Neural crest cell (in vitro differentiated cells): ENCODE data around the gene DYRK1B. TPM values are rescaled to one million over a fixed set of nuclear protein-coding genes. Genes with fewer than 3 reads are reported as not detected.

Source experiments
- DNase-seq: peaks from one replicate; pipeline ENCODE4 v3.0.0; 2021; ENCODE audit warnings: low read depth, mixed read lengths, low spot score
- H3K27ac Mint-ChIP-seq: one replicate; pipeline ENCODE4 v1.8.0; 2021; ENCODE audit warnings: mild to moderate bottlenecking, mixed read lengths; ENCODE audit not compliant: unreplicated experiment
- H3K27me3 Mint-ChIP-seq: 2 replicates; pipeline ENCODE4 v1.8.0; 2021; ENCODE audit warnings: low read depth, mild to moderate bottlenecking, mixed read lengths
- H3K36me3 Mint-ChIP-seq: 2 replicates; pipeline ENCODE4 v1.8.0; 2021; ENCODE audit warnings: low read depth, mild to moderate bottlenecking, mixed read lengths
- H3K4me1 Mint-ChIP-seq: 2 replicates; pipeline ENCODE4 v1.8.0; 2021; ENCODE audit warnings: mixed read lengths
- H3K4me3 Mint-ChIP-seq: one replicate; pipeline ENCODE4 v1.8.0; 2021; ENCODE audit warnings: mild to moderate bottlenecking, mixed read lengths
- H3K9me3 Mint-ChIP-seq: 2 replicates; pipeline ENCODE4 v1.8.0; 2021; ENCODE audit warnings: mixed read lengths
- total RNA-seq: library from RNA; stranded (reverse); gene quantifications from 2 replicates; pipeline ENCODE4 v1.2.1, GENCODE V29; 2021
- TF ChIP-seq, protein P1 (sequence below): fragments of 200-600 bp; sonication (generic); conservative IDR thresholded peaks from 2 replicates; pipeline ENCODE4 v1.5.0; 2021; ENCODE audit warnings: antibody characterized with exemption, mild to moderate bottlenecking

DYRK1B gene
- total RNA-seq, 1 donor from 2014 or later: 44.9 TPM

DNA sequence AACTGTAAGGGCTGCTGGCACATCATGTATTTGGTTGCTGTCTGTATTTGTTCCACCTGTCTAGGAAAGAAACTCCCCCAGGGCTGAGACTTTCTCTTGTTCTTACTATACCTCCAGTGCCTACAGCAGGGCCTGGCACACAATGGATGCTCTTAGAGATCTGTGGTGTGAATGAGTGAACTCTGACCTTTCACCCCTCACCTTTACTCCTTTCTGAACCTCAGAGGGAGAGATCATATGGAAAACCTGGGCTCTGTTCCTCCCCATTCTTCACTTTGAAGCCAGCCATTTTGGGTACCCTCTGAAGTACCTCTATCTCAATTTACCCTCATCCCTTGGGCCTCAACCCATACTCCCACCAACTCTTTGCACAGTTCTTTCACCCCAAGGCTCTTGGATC lies 3.1 kb downstream of the DYRK1B start:
- no peak for DNase-seq
- H3K9me3 Mint-ChIP-seq: no peaks in the 10 kb centered on the region
- peaks cover 4% of the 10 kb centered on the region for H3K27me3 Mint-ChIP-seq
- peak overlapping the region; percentile 86 for H3K4me3 Mint-ChIP-seq
- H3K4me1 Mint-ChIP-seq: peaks cover 33% of the 10 kb centered on the region
- H3K36me3 Mint-ChIP-seq: peaks cover 27% of the 10 kb centered on the region
- peak overlapping the region; percentile 78 for H3K27ac Mint-ChIP-seq
- TF ChIP-seq, protein P1, sequence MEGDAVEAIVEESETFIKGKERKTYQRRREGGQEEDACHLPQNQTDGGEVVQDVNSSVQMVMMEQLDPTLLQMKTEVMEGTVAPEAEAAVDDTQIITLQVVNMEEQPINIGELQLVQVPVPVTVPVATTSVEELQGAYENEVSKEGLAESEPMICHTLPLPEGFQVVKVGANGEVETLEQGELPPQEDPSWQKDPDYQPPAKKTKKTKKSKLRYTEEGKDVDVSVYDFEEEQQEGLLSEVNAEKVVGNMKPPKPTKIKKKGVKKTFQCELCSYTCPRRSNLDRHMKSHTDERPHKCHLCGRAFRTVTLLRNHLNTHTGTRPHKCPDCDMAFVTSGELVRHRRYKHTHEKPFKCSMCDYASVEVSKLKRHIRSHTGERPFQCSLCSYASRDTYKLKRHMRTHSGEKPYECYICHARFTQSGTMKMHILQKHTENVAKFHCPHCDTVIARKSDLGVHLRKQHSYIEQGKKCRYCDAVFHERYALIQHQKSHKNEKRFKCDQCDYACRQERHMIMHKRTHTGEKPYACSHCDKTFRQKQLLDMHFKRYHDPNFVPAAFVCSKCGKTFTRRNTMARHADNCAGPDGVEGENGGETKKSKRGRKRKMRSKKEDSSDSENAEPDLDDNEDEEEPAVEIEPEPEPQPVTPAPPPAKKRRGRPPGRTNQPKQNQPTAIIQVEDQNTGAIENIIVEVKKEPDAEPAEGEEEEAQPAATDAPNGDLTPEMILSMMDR: no peak

DNA sequence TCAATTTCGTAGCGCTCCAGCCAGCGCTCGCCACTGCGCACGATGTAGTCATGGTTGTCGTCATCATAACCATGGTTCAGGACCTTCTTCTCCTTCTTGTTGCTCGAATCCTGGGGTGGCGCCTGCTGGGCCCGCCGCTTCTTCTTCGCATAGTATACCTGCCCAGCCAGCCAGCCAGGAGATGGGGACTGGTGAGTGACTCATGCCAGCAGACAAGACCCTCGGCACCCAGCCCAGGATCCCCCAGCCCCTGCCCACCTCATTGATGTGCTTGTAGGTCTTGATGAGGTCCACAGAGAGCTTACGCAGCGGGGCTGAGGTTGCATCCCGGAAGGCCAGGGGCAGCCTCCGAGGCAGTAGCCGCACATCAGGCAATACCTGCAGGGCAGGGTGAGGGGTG lies 3.6 kb downstream of the DYRK1B start:
- Mint-ChIP-seq H3K36me3 (peaks cover 27% of the 10 kb centered on the region), H3K9me3 (no peaks in the 10 kb centered on the region), H3K27me3 (peaks cover 4% of the 10 kb centered on the region), H3K27ac (no peak overlapping the region), H3K4me3 (peak overlapping the region; percentile 86), H3K4me1 (peaks cover 33% of the 10 kb centered on the region)
- TF ChIP-seq, protein P1: no peak
- no peak for DNase-seq

DNA sequence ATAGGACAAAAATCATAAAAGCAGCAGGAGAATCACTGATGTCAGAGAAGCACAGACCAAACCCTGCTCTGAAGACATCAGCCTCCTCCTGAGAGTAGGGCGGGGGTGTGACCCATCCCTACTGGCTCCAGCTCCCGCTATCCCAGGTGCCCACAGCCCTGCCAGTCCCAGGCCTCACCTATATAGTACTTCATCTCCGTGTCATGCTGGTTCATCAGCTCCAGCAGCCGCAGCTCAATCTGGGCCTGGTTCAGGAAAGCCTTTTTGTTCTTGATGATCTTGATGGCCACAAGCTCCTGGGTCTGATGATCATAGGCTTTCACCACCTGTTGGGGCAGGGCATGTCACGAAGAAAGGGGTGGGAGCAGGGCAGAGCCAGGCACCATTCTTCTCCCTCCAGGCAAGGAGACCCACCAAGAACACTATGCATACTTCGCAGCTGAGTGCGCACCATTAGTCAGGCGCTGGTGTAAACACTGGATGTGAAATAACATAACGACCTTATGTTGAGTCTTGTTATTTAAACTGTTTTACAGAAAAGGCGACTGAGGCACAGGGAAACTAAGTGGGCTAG lies 4.2 kb downstream of the DYRK1B start:
- Mint-ChIP-seq H3K4me1 (peaks cover 33% of the 10 kb centered on the region), H3K27ac (peak overlapping the region; percentile 50), H3K36me3 (peaks cover 27% of the 10 kb centered on the region), H3K9me3 (no peaks in the 10 kb centered on the region), H3K4me3 (peak overlapping the region; percentile 86), H3K27me3 (peaks cover 4% of the 10 kb centered on the region)
- TF ChIP-seq, protein P1: no peak
- no peak for DNase-seq

DNA sequence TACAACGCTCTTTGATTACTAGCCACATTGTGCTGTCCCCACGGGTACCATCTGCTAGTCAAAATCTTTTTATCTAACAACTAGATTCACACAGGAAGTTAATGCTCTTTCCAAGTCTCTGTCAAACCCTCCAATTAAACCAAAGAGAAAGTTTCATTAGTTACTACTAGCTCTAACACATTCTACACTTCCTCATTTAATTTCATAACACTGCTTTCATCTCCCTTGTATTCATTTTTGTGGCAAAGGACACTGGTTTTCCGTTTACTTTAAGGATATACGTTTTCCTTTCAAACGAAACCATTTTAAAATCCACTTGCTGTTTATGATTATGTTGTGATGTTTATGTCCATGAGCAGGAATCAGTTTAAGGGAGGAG lies 5.3 kb downstream of the DYRK1B start:
- H3K36me3 Mint-ChIP-seq: peaks cover 25% of the 10 kb centered on the region
- H3K9me3 Mint-ChIP-seq: no peaks in the 10 kb centered on the region
- no peak for DNase-seq
- H3K27me3 Mint-ChIP-seq: peaks cover 4% of the 10 kb centered on the region
- H3K4me1 Mint-ChIP-seq: peaks cover 27% of the 10 kb centered on the region
- H3K4me3 Mint-ChIP-seq: peak overlapping the region; percentile 60
- no peak overlapping the region for H3K27ac Mint-ChIP-seq
- TF ChIP-seq, protein P1: no peak

DNA sequence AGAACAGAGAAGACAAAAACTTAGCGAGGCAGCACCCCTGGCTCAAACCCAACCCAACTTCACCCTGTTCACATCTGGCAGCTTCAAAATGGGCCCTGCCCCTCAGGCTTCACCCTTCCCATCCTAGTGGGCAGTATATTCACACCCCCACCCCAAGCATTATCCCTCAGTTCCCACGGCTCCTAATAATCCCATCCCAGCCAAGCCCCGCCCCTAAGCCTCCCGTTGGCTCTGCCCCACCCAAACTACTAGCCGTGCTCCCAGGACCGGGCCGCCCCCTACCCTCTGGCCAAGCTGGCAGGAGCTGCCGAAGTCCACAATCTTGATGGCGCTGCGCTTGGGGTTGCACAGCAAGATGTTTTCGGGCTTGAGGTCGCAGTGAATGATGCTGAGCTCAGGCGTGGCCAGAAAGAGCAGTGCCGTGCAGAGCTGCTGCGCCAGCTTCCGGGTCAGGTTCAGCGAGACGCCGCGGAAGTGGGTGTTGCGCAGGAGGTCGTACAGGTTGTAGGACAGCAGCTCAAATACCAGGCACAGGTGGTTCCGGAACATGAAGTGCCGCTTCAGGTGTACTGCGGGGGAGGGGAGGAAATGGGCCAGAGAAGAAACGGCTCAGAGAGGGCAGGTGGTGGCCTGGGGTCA lies 5.8 kb downstream of the DYRK1B start:
- peak overlapping the region; percentile 41 for H3K4me3 Mint-ChIP-seq
- TF ChIP-seq, protein P1: no peak
- no peak for DNase-seq

More for the DNA sequence above, 5.8 kb downstream of the DYRK1B start:
- Mint-ChIP-seq H3K36me3 (peaks cover 25% of the 10 kb centered on the region), H3K4me1 (peaks cover 27% of the 10 kb centered on the region), H3K27ac (peak overlapping the region; percentile 27), H3K9me3 (no peaks in the 10 kb centered on the region), H3K27me3 (peaks cover 4% of the 10 kb centered on the region)
